ENCODE data around the gene LHFPL6. TPM values are rescaled to one million over a fixed set of nuclear protein-coding genes. Genes with fewer than 3 reads are reported as not detected.

The LHFPL6 gene
- total RNA-seq, 1 donor from 2014 or later: 3.0 TPM

DNA sequence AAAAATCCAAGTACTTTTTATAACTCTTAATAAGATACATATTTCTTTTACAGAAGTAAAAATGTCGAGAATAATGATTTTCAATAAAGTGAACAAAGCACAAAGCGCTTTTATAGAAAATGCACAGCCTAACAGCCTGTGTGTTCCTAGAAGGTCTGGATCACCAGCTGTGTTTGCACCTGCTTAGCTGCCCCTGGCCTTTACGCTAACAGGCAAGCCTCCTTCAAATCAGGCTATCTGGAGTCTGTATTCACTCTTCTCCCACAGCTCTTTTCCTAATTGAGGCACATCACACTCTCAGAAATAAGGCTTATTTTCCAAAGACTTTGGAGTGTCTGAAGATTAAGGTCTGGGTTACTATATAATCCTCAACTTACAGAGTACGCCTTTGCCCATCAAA lies 183.1 kb downstream of the LHFPL6 start:
- Mint-ChIP-seq H3K4me3 (no peak overlapping the region), H3K27me3 (ENCODE audit: insufficient read depth, low read depth) (no peaks in the 10 kb centered on the region), H3K27ac (peak overlapping the region; percentile 53), H3K9me3 (no peaks in the 10 kb centered on the region), H3K4me1 (peaks cover 76% of the 10 kb centered on the region), H3K36me3 (peaks cover 3% of the 10 kb centered on the region)
- TF ChIP-seq EZH2 (IDR thresholded peaks at IDR 0.05) (no peak), EZH2phosphoT487 (IDR thresholded peaks at IDR 0.05) (no peak)
- TF ChIP-seq, protein P1, sequence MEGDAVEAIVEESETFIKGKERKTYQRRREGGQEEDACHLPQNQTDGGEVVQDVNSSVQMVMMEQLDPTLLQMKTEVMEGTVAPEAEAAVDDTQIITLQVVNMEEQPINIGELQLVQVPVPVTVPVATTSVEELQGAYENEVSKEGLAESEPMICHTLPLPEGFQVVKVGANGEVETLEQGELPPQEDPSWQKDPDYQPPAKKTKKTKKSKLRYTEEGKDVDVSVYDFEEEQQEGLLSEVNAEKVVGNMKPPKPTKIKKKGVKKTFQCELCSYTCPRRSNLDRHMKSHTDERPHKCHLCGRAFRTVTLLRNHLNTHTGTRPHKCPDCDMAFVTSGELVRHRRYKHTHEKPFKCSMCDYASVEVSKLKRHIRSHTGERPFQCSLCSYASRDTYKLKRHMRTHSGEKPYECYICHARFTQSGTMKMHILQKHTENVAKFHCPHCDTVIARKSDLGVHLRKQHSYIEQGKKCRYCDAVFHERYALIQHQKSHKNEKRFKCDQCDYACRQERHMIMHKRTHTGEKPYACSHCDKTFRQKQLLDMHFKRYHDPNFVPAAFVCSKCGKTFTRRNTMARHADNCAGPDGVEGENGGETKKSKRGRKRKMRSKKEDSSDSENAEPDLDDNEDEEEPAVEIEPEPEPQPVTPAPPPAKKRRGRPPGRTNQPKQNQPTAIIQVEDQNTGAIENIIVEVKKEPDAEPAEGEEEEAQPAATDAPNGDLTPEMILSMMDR (IDR thresholded peaks at IDR 0.05): no peak
- no peaks in the 10 kb centered on the region for H3K27me3 ChIP-seq
- H3K79me2 ChIP-seq (ENCODE audit: low read depth): no peaks in the 10 kb centered on the region
- no peaks in the 10 kb centered on the region for H3K36me3 ChIP-seq
- no peaks in the 10 kb centered on the region for H4K20me1 ChIP-seq (ENCODE audit: low read depth)
- peaks cover 17% of the 10 kb centered on the region for H3F3A ChIP-seq (ENCODE audit: low read depth)
- H3K9me3 ChIP-seq (ENCODE audit: low read depth): no peaks in the 10 kb centered on the region
- no peak overlapping the region for H3K27ac ChIP-seq
- no peak overlapping the region for H3K9ac ChIP-seq
- peak; percentile 20 for DNase-seq (ENCODE audit: low spot score)
- H3K4me1 ChIP-seq: peaks cover 47% of the 10 kb centered on the region
- H3K4me3 ChIP-seq: no peak overlapping the region
- H2AFZ ChIP-seq (replicated peaks): no peak overlapping the region
- H3K4me2 ChIP-seq: no peak overlapping the region

DNA sequence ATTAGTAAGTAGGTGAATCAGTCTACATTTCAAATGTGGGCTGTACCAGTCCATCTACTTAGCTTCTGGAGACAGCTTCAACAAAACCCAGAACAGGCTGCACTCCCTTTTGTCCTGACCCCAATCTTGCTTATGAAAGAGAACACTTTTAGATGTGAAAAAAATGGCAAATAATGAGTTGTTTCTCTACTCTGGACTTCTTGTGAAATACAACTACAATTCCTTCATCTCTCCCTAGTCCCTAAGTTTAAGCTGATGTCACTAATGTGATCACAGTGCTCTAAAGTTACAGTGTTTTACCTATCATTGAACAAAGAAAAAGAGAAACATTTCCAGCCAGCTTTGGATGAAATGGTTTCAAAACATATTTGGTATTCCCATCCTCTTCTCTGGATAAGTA lies 183.9 kb downstream of the LHFPL6 start:
- Mint-ChIP-seq H3K27me3 (ENCODE audit: insufficient read depth, low read depth) (no peaks in the 10 kb centered on the region), H3K27ac (peak overlapping the region; percentile 94), H3K36me3 (peaks cover 3% of the 10 kb centered on the region), H3K4me3 (peak overlapping the region; percentile 75), H3K9me3 (no peaks in the 10 kb centered on the region), H3K4me1 (peaks cover 78% of the 10 kb centered on the region)
- no peaks in the 10 kb centered on the region for H3K36me3 ChIP-seq
- H4K20me1 ChIP-seq (ENCODE audit: low read depth): no peaks in the 10 kb centered on the region
- peaks cover 48% of the 10 kb centered on the region for H3K4me1 ChIP-seq
- H3F3A ChIP-seq (ENCODE audit: low read depth): peaks cover 17% of the 10 kb centered on the region
- no peak for DNase-seq (ENCODE audit: low spot score)
- H3K9ac ChIP-seq: no peak overlapping the region
- H2AFZ ChIP-seq (replicated peaks): no peak overlapping the region
- no peak overlapping the region for H3K4me3 ChIP-seq
- no peak overlapping the region for H3K27ac ChIP-seq
- H3K27me3 ChIP-seq: no peaks in the 10 kb centered on the region
- H3K79me2 ChIP-seq (ENCODE audit: low read depth): no peaks in the 10 kb centered on the region
- H3K4me2 ChIP-seq: peak overlapping the region; percentile 2
- TF ChIP-seq EZH2 (IDR thresholded peaks at IDR 0.05) (no peak), EZH2phosphoT487 (IDR thresholded peaks at IDR 0.05) (no peak)
- TF ChIP-seq, protein P1 (IDR thresholded peaks at IDR 0.05): no peak
- H3K9me3 ChIP-seq (ENCODE audit: low read depth): no peaks in the 10 kb centered on the region

DNA sequence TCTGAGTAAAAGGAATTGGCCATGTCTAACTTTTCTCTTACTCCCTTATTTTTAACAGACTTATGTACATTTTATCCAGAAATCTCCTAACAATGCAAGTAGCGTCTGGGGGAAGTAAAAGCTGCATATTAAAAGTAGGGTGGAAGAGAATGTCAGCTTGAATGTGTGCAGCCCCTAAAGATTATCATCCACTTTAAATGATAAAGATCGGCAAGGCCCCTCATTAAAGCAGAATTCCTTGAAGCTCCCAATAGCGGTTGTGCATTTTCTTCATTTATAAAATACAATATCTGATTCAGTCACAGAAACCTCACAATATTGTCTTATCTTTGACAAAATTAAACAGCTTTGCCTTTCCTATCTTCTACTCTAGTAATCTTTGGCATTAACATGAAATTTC lies 184.6 kb downstream of the LHFPL6 start:
- Histone ChIP-seq H4K20me1 (ENCODE audit: low read depth) (no peaks in the 10 kb centered on the region), H3K36me3 (no peaks in the 10 kb centered on the region), H3K4me1 (peaks cover 48% of the 10 kb centered on the region), H3K27ac (no peak overlapping the region), H2AFZ (replicated peaks) (no peak overlapping the region), H3K79me2 (ENCODE audit: low read depth) (no peaks in the 10 kb centered on the region), H3K27me3 (no peaks in the 10 kb centered on the region), H3K4me3 (no peak overlapping the region), H3K9ac (no peak overlapping the region), H3F3A (ENCODE audit: low read depth) (peaks cover 17% of the 10 kb centered on the region), H3K4me2 (peak overlapping the region; percentile 2), H3K9me3 (ENCODE audit: low read depth) (no peaks in the 10 kb centered on the region)
- TF ChIP-seq EZH2 (IDR thresholded peaks at IDR 0.05): no peak
- TF ChIP-seq, protein P1 (IDR thresholded peaks at IDR 0.05): no peak
- TF ChIP-seq EZH2phosphoT487 (IDR thresholded peaks at IDR 0.05): no peak
- Mint-ChIP-seq H3K27ac (peak overlapping the region; percentile 62), H3K36me3 (peaks cover 6% of the 10 kb centered on the region), H3K27me3 (ENCODE audit: insufficient read depth, low read depth) (no peaks in the 10 kb centered on the region), H3K4me1 (peaks cover 80% of the 10 kb centered on the region), H3K9me3 (no peaks in the 10 kb centered on the region), H3K4me3 (peak overlapping the region; percentile 33)
- no peak for DNase-seq (ENCODE audit: low spot score)
